ENCODE data around the gene KSR1.
"Not testable (repeated sequence)": the region's sequence is repeated elsewhere in the genome, so short reads cannot be mapped to it uniquely, and the experiment has no call there.

The KSR1 gene

DNA sequence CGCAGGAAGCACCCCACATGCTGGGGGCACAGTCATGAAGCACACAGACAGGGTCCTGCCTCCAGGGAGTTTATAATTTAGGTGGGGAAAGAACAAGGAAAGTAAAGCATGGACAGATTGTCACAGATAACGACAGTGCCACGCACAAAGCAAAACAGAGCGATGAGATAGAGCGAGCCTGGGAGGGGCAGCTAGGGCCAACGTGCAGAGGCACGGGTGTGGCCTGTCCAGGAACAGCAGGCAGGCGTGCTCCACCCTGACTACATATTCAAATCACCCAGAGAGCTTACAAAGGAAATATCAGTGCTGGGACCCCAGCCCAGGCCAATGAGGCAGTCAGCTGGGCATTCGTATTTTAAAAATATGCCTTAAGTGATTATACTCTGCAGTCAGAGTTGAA, 191.5 kb downstream of the KSR1 start:
- no peak for DNase-seq

GRCh38 chr17:27649111-27649571, 192.9 kb downstream of the KSR1 start:
- not testable (repeated sequence) for DNase-seq

GRCh38 chr17:27649929-27650328, 193.7 kb downstream of the KSR1 start:
- DNase-seq = no peak

- DNase-seq = no peak
Measured at GRCh38 chr17:27650836-27651235, 194.6 kb downstream of the KSR1 start.

DNA sequence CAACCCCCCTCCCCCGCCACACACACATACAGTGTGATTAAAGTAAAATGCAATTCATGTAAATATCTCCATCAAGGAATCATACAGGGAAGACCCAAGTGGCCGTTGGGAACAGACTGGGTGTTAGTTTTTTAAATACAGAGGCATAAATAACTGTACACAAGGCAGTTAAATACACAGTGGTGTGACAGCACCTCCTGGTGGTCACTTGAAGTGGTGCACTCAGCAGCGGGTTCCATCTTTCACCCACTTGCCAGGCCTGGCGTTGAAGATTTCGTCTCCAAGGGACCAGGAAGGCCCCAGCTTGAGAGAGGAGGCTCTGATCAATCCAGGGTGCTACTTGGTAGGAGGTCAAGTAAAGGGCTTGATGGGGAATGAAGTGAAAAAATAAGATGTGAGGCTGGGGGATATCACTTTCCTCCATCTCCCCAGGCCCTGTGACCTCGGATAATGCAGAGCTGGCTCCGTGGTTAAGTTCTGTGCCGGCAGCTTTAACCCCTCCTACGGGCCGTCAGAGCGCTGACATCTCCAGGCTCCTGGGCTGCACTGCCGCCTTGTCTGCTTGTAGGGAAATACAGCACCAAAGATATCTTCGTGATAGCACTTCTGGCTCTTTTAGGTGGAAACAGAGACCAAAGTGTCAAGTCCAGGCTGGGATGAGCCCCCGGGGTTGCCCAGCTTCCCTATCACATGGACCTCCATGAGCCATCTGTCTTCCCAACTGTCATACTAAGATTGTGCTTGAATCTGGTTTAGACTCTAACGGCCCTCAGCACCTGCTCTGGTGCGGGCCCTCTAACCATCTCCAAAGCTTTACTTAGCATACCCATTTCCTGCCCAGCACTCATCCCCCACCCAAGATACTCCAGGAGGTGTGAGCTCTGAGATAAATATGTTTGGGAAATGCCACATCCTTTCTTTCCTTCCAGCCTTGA, 195.4 kb downstream of the KSR1 start:
- no peak for DNase-seq

DNA sequence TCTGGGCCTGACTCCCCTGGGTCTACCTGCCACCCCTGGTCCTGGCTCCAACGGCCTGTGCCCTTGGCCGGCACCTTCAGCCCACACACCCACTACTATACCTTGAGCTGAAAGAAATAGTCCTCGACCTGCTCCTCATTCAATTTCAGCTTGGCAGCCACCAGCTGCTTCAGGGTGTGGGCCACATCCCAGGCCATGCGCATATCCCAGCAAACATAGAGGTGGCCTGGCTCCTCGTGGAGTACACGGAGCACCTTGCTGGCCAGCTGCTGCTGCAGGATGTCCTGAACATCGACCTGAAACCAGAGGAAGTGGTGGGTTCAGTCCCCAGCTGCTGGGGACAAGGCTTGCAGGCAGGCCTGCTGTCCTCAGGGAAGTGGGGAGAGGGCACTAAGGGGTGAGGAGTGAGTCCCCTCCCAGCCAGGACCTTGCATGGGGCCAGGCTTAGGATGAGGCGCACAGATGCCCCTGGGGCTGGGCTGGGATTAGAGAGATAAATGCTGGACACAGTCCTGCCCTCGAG, 197.3 kb downstream of the KSR1 start:
- DNase-seq = not testable (repeated sequence)

DNA sequence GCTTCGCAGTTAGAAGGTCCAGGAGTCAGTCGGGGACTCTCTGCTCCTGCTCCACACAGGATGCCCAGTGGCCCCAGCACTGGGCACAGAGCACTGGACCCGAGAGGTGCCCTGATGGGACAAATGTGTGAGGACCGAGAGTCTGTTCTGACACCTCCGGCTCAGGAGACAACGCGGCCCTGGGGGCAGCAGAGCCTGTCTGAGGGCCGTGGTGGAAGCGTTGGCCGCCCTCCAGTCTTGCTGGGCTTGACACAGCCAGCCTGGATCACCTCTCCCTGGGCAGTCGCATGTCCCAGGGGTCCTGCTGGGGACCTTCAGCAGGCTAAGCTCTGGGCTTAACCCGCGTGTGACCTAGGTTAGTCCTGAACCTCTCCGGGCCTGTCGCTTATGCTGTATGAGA, 197.9 kb downstream of the KSR1 start:
- DNase-seq = no peak

GRCh38 chr17:27654654-27655524, 198.6 kb downstream of the KSR1 start:
- no peak for DNase-seq

DNA sequence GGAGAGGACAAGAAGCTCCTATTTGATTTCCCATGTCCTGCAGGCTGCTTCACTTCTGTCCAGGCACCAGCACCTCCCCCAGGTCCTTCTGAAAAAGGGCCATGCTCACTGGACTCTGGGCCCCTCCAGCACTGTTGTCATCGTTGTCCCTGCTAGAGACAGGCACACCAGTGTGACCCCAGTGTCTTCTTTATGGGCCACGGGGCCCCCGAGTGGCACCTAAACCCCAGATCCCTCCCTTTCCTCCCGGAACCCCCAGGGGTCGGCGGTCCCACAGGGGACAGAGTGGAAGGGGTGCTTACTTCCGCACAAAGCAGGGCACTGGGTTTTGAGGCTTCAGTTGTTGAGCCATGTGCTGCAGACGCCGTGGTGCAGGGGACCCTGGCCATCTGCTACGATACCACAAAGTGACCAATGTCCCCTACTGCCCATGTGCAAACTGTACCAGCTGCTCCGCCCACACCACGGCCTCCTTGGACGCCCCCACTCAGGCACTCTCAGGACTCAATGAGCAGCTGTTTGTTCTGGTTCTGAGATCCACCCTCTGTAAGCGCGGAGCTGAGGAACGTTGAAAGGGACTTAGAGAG, 199.4 kb downstream of the KSR1 start:
- DNase-seq = not testable (repeated sequence)

- DNase-seq = not testable (repeated sequence)
Measured at GRCh38 chr17:27656620-27657019, 200.4 kb downstream of the KSR1 start.

DNA sequence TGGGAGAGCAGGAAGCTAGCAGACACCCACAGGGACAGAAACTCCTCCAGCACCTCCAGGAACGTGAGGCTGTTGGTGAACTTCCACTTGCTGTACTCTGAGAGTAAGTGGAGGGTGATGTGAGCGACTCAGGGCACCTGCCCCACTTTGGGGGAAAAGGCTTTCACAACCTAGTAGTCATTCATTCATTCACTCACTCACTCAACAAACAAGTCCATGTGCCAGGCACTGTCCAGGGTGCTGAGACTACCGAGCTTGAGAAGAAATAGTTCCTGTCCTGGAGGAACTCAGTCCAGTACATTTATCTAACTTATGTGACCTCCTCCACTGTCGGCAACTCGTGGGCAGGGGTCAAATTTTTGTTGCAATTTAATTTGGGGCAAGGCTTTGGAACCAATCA, 201.4 kb downstream of the KSR1 start:
- DNase-seq = no peak

GRCh38 chr17:27659683-27660082, 203.4 kb downstream of the KSR1 start:
- DNase-seq = no peak

DNA sequence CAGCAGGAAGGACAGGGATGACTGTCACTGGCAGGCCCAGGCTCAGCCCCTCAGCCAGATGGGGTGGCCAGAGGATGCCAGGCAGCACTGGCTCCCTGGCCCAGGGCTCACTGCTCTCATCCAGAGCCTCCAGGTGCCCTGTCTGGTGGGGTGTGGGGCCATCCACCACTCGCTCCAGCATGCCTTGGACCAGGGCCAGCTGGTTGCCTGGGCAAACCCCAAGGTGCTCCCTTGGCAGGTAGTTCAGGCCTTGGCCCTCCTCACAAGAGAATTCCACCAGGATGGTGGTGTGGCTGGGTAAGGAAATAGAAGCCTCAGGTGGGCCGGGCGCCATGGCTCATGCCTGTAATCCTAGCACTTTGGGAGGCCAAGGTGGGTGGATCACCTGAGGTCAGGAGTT, 204.2 kb downstream of the KSR1 start:
- no peak for DNase-seq

DNA sequence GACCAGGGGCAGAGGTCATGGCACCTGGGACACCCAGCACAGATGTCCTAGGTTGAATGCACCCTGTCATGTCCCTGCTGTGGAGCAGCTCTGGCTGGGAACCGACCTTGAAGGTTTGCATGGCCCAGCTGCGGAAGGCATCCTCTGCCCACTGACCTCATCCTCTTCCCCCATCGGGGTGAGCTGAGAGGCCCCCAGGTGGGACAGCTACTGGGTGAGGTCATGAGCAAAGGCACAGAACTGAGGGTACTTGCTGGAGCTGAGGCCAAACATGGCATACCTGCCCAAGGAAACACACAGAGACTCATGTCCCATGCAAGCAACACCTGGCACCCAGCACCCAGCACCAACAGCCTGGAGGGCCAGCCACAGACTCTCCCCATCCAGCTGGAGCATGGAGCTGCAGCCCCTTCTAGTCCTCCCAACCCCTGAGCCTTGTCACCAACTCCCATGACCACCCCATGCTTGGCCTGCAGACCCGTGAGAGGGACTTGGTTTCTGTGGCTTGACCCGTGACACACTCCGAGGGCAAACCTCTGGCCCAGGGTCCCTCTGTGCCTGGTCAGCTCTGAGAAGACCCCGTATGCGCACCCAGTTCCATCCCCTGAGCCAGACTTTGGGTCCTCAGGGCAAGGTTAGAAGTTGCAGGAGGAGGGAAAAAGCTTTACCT, 207.8 kb downstream of the KSR1 start:
- DNase-seq = no peak

- DNase-seq = no peak
Measured at GRCh38 chr17:27664606-27664965, 208.3 kb downstream of the KSR1 start.

- no peak for DNase-seq
Measured at GRCh38 chr17:27665549-27665948, 209.3 kb downstream of the KSR1 start.

GRCh38 chr17:27666270-27666669, 210.0 kb downstream of the KSR1 start:
- DNase-seq = not testable (repeated sequence)

DNA sequence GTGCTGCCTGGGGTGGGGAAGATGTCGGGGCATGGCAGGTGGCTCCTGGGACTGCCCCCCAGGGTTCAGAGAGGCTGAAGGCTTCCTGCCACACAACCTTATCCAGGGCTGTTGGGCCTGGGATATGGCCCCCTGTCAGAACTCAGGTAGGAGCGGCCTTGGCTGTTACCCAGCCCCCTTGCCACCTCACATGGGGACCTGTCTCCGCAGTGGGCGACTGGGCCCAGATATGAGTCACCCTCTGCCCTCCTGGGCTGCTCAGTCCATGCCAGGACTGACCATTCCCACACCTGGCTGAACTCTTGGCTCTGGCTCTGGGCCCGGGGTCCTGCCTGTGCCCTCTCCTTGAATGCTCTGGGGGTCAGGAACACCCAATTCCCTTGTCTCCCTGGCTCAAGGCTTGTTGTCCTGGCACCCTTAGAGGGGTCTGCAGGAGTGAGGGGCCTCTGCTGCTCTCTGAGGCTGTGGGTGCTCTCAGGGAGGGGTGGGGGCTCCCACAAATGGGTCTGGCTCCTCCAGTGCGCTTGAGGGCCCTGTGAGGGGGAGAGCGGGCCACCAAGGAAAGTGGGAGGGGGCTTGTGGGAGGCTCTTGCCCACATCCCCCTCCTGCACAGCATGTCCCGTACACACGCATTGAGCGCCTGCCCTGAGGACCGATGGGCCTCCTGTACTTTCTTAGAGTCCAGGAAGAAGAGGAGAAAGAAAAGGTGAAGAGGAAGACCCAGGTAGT, 210.7 kb downstream of the KSR1 start:
- no peak for DNase-seq

DNA sequence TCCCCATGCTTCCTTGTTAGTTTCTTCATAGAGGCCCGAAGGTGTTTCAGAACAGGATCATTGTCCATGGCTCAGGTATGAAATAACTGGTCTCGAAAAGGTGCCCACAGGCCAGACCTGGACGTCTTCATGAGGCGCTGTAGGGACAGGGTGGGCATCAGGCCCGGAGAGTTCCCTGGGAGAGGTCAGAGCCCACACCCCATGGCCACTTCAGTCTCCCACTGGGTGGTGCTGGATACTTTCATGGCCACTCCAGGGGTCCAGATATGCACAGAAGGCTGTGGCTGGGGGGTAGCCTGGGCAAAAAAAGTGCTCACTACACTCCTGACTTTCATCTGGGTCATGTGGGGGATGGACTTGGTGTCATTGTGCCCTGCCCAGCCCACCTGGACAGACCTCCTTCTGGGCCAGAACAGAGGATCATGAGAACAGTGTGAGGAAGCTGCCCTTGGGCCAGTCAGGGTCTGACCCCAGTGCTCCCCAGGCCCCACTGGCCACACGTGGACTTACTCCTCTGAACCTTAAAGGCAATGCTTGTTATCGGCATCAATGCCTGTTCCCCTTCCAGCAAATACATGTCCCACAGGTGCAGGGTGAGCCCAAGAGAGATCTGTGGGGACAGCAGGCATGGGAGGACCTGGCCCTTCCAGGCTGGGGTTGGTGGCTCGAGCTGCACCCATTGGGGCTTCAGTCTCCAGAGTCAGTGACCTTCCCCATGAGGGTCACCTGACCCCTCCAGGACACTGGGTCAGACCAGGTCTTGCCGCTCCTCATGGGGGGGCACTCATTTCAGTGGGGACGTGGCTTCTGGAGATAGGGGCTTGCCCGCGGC, 211.6 kb downstream of the KSR1 start:
- DNase-seq = no peak

- no peak for DNase-seq
Measured at GRCh38 chr17:27668488-27668823, 212.2 kb downstream of the KSR1 start.

- DNase-seq = no peak
Measured at GRCh38 chr17:27669136-27669535, 212.9 kb downstream of the KSR1 start.
